Endothelial cell of umbilical vein (primary cell): ENCODE measurements around the gene PRR7.

ENCODE experiments used
- EZH2 ChIP-seq: IDR thresholded peaks from 2 replicates; pipeline ENCODE4 v1.6.1; 2012; ENCODE audit warnings: borderline replicate concordance, low read depth, mild to moderate bottlenecking, moderate library complexity, low read length, inconsistent platforms; ENCODE audit not compliant: severe bottlenecking
- MYC ChIP-seq: IDR thresholded peaks from one replicate; pipeline ENCODE4 v1.6.1; 2011; ENCODE audit warnings: mild to moderate bottlenecking, low read depth, low read length
- POLR2A ChIP-seq: IDR thresholded peaks from 2 replicates; pipeline ENCODE4 v1.6.1; 2012; ENCODE audit warnings: low read depth, mild to moderate bottlenecking, control low read depth, low read length
- POLR2AphosphoS5 ChIP-seq: IDR thresholded peaks from 2 replicates; pipeline ENCODE4 v1.6.1; 2012; ENCODE audit warnings: low read depth, mild to moderate bottlenecking, control low read depth, low read length, moderate library complexity; ENCODE audit not compliant: insufficient read depth
- TF ChIP-seq, protein P1 (sequence below): IDR thresholded peaks from 2 replicates; pipeline ENCODE4 v1.6.1; 2011; ENCODE audit not compliant: insufficient read depth, insufficient read length
- TF ChIP-seq, protein P2 (sequence below), 2 donors: IDR thresholded peaks; 1 replicate in 1 of 2; 2 replicates in 1 of 2; pipeline ENCODE4 v1.5.1; 2011; ENCODE audit warnings: low read length in 2 of 2, mild to moderate bottlenecking in 2 of 2, moderate library complexity in 2 of 2, control low read depth in 1 of 2, inconsistent platforms in 1 of 2, low read depth in 1 of 2; ENCODE audit not compliant: insufficient read depth in 1 of 2; ENCODE audit errors: extremely low read depth in 1 of 2

DNA sequence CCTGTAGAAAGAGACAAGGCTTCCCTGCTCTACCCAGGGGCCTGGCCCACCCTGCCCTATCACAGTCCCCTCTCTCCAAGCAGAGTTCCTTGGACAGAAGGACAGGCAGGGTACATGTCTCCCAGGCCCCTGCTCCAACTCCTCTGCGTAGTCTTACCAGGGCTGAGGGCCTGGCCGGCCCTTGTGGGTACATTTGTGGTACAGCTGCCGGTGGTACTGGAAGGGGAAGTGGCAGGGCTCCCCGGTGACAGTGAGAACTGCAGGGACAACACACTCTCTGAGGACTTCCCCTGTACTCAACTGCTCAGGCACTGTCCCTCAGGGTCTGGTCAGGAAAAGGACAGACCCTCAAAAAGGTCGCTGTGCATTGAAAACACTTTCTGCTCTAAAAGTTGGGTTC is 40.8 kb upstream of the PRR7 start:
- TF ChIP-seq, protein P1, sequence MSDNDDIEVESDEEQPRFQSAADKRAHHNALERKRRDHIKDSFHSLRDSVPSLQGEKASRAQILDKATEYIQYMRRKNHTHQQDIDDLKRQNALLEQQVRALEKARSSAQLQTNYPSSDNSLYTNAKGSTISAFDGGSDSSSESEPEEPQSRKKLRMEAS = no peak
- TF ChIP-seq EZH2 (no peak), POLR2A (no peak), POLR2AphosphoS5 (no peak), MYC (no peak)
- TF ChIP-seq, protein P2, sequence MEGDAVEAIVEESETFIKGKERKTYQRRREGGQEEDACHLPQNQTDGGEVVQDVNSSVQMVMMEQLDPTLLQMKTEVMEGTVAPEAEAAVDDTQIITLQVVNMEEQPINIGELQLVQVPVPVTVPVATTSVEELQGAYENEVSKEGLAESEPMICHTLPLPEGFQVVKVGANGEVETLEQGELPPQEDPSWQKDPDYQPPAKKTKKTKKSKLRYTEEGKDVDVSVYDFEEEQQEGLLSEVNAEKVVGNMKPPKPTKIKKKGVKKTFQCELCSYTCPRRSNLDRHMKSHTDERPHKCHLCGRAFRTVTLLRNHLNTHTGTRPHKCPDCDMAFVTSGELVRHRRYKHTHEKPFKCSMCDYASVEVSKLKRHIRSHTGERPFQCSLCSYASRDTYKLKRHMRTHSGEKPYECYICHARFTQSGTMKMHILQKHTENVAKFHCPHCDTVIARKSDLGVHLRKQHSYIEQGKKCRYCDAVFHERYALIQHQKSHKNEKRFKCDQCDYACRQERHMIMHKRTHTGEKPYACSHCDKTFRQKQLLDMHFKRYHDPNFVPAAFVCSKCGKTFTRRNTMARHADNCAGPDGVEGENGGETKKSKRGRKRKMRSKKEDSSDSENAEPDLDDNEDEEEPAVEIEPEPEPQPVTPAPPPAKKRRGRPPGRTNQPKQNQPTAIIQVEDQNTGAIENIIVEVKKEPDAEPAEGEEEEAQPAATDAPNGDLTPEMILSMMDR (IDR thresholded peaks at IDR 0.05; ENCODE audit: extremely low read depth in 1 of 2, insufficient read depth in 1 of 2, low read depth in 1 of 2, low read length in 2 of 2) = no peak
